Heart left ventricle (tissue), 13 donors: ENCODE data around the gene BCR.
"Not testable (repeated sequence)": the region's sequence is repeated elsewhere in the genome, so short reads cannot be mapped to it uniquely, and the experiment has no call there.

Experiments
- CTCF ChIP-seq, 12 donors: fragments of 200-600 bp; sonication (generic) in 4 of 12; IDR thresholded peaks; one replicate each; pipeline versions ENCODE4 v1.5.0 to v1.8.0; 2018 to 2022; ENCODE audit warnings: antibody characterized with exemption in 12 of 12, mild to moderate bottlenecking in 5 of 12
- POLR2A ChIP-seq, 2 donors: fragments of 450-650 bp; IDR thresholded peaks; one replicate each; pipeline ENCODE4 v1.6.1; 2017; ENCODE audit warnings: antibody characterized with exemption in 2 of 2, mild to moderate bottlenecking in 2 of 2, moderate library complexity in 2 of 2
- donor health status: ischemic (EF 13 %, LVEDD 7.1; RV severe dilation, severe dysfunction).
- donor health status: DM: no; HTN: yes; CAD: no.
- donor health status: DM: no; HTN: no; CAD: no.
- donor health status: ischemic (EF 25% LVEDD 6.9; RV normal size, moderate dysfunction).
- donor health status: ischemic (EF 25% LVEDD 5.7; RV mildly dilated, moderate dysfunction).
- donor health status: ischemic (EF 35%, LVEDD 5.7; RV mildly dilated, moderate dysfunction).
- donor health status: nonischemic (EF 11% LVEDD 7.7; RV severe dilation, severe dysfunction).
- donor health status: DM: yes; HTN: yes; CAD: no.
- donor health status: PGD.
- donor health status: ischemic (EF 29% LVEDD 5.4; RV normal size, mild dysfunction).
- donor health status: nonischemic (EF 23%, LVEDD 6.1; RV moderate dilation, normal function).

DNA sequence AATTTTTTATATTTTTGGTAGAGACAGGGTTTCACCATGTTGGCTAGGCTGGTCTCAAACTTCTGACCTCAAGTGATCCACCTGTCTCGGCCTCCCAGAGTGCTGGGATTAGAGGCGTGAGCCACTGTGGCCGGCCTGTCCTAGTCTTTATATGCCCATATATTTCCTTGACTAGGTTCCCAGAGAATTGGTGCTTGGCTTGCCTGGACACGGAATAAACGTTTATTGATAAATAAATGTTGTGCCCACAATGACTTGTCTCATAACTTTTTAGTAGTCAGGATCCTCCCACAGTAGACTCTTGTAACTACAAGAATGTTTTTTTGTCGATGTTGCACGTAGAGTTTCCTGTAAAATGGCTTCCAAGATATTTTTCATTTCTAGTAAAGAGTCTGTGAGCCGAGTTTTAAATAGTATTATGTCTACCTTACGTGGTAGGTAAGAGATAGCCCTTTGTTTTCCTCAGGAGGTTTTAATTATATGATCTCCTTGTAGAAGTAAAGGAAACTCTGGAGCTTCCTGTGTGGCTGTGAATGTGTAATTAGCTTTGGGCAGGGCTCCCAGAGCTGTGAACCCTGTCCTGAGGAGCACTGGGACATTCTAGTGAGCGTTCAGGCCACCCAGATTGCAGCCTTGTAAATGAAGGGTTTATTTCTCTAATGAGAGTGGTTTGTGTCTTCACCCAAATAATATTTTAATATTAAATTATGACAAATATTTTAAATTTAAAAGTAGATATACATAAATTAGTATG is 161.8 kb downstream of the BCR start:
- not testable (repeated sequence) for TF ChIP-seq POLR2A, CTCF (IDR thresholded peaks at IDR 0.05)
